ENCODE measurements around the gene LAMB1. TPM values are rescaled to one million over a fixed set of nuclear protein-coding genes. Genes with fewer than 3 reads are reported as not detected.

LAMB1 gene
- polyA plus RNA-seq, 1 experiment, result 204 TPM

DNA sequence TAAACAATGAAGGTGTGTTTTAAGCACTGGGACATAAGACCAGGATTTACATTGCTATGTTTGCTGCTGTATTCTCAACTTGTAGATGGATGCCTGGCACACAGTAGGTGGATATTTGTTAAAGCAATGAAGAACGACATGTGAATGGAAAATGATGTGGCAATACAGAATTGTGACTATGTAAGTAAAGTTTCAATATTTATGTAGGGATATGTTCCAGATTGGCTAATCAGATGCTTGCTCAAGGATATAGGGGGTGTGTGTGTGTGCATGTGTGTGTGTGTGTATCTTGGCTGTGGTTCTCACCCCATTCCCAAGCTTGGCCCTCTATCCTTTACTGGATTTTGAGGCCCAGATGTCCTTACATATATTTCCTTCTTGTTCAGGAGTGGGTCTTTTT, 42.7 kb upstream of the LAMB1 start:
- ChIA-PET POLR2A (no interaction called here), CTCF (interaction anchor here (0.6 kb wide), 1 partner anchor 19 kb away, joined by 3 read pairs; no protein-coding TSS in a partner anchor)
- DNase-seq (ENCODE audit: low read depth), result no peak
- H3K27me3 ChIP-seq (ENCODE audit: control insufficient read depth, insufficient read depth, low read length), result no peaks in the 10 kb centered on the region
- no peak overlapping the region for H3K4me3 ChIP-seq (ENCODE audit: low read depth, low read length)
- TF ChIP-seq, protein P1, sequence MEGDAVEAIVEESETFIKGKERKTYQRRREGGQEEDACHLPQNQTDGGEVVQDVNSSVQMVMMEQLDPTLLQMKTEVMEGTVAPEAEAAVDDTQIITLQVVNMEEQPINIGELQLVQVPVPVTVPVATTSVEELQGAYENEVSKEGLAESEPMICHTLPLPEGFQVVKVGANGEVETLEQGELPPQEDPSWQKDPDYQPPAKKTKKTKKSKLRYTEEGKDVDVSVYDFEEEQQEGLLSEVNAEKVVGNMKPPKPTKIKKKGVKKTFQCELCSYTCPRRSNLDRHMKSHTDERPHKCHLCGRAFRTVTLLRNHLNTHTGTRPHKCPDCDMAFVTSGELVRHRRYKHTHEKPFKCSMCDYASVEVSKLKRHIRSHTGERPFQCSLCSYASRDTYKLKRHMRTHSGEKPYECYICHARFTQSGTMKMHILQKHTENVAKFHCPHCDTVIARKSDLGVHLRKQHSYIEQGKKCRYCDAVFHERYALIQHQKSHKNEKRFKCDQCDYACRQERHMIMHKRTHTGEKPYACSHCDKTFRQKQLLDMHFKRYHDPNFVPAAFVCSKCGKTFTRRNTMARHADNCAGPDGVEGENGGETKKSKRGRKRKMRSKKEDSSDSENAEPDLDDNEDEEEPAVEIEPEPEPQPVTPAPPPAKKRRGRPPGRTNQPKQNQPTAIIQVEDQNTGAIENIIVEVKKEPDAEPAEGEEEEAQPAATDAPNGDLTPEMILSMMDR (IDR thresholded peaks at IDR 0.05; ENCODE audit: insufficient read depth, low read depth, low read length), result no peak
- H3K36me3 ChIP-seq (ENCODE audit: control insufficient read depth, insufficient read depth, low read length), result no peaks in the 10 kb centered on the region

DNA sequence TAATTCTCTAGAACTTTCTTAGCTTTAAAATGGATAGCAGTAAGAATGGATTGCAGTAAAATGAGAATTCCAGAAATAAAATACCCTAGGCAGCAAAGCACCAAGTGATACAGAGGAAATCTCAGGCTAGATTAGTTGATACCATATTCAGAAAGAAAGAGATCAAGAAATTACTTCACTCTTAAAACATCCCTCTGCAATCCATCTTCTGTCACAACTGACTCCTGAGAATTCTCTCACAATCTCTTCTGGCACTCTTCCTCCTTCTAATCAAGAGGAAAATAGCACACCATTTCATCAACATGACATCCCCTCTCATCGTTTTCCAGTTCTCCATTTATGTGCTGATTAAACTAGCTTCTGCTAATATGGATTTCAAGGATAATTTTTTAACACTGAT, 42.2 kb upstream of the LAMB1 start:
- DNase-seq (ENCODE audit: low read depth), result no peak
- Histone ChIP-seq H3K27me3 (ENCODE audit: control insufficient read depth, insufficient read depth, low read length) (no peaks in the 10 kb centered on the region), H3K36me3 (ENCODE audit: control insufficient read depth, insufficient read depth, low read length) (no peaks in the 10 kb centered on the region), H3K4me3 (ENCODE audit: low read depth, low read length) (no peak overlapping the region)
- CTCF ChIA-PET, result interaction anchor here (0.6 kb wide), 1 partner anchor 20 kb away, joined by 3 read pairs; no protein-coding TSS in a partner anchor
- TF ChIP-seq, protein P1 (IDR thresholded peaks at IDR 0.05; ENCODE audit: insufficient read depth, low read depth, low read length), result no peak
- POLR2A ChIA-PET, result no interaction called here

DNA sequence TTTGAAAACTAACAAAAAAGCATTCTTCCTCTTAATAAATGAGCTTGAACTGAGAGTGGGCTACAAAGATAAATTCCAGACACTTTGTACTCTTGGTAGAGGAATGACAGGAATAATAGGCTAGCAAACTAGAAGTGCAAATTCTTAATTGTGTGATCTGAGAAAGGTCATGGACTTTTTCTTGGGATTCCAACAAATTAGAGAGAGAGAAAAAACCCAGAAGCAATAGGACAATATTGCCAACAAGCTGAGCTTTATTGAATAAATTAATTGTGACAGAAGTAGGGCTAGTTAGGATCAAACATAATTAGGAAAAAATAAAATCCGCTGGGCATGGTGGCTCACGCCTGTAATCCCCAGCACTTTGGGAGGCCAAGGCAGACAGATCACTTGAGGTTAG, 41.4 kb upstream of the LAMB1 start:
- H3K27me3 ChIP-seq (ENCODE audit: control insufficient read depth, insufficient read depth, low read length), result no peaks in the 10 kb centered on the region
- CTCF ChIA-PET, result interaction anchor here (0.6 kb wide), 1 partner anchor 44 kb away, joined by 3 read pairs; no protein-coding TSS in a partner anchor
- H3K4me3 ChIP-seq (ENCODE audit: low read depth, low read length), result no peak overlapping the region
- no peak for DNase-seq (ENCODE audit: low read depth)
- POLR2A ChIA-PET, result no interaction called here
- TF ChIP-seq, protein P1 (IDR thresholded peaks at IDR 0.05; ENCODE audit: insufficient read depth, low read depth, low read length), result no peak
- no peaks in the 10 kb centered on the region for H3K36me3 ChIP-seq (ENCODE audit: control insufficient read depth, insufficient read depth, low read length)

DNA sequence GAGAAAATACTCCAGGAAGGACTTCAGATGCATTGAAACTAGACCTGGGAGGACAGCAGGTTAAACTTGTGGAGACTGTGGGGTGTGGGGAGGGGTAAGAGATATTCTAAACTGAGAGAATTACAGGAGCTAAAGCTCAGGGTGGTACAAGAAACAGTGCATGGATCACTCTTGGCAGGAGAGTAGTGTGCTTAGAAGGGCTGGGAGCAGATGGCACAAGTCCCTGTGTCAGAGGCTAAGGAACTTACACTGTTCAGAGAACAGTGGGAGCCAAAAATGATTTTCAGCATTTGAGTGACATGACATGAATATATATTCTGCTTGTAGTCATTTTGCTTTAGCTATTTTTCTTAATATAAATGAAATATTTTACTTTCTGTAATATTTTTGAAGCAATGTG, 36.0 kb upstream of the LAMB1 start:
- no peak for DNase-seq (ENCODE audit: low read depth)
- Histone ChIP-seq H3K27me3 (ENCODE audit: control insufficient read depth, insufficient read depth, low read length) (no peaks in the 10 kb centered on the region), H3K4me3 (ENCODE audit: low read depth, low read length) (no peak overlapping the region), H3K36me3 (ENCODE audit: control insufficient read depth, insufficient read depth, low read length) (no peaks in the 10 kb centered on the region)
- CTCF ChIA-PET, result interaction anchor here (0.8 to 1.6 kb wide), 3 partner anchors 17 to 71 kb away, joined by 3 to 4 read pairs (median 3); no protein-coding TSS in a partner anchor
- TF ChIP-seq, protein P1 (IDR thresholded peaks at IDR 0.05; ENCODE audit: insufficient read depth, low read depth, low read length), result no peak
- POLR2A ChIA-PET, result no interaction called here

DNA sequence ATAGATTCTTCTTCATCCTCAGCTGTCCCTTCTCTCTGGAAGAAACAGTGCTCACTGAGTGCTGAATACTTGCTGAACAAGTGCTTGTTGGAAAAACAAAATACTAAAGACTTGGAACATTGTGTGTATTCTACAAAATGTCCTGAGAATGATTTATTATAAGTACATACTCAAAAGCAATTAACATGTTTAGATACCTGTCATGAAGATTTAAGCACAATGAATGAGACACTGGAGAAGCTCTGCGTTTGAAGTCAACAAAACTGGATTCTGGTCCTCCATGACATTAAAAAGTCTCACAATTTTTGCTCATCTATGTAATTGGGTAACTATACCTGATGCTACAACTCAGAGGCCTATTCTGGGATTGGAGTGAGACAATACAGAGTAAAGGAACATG, 34.8 kb upstream of the LAMB1 start:
- Histone ChIP-seq H3K36me3 (ENCODE audit: control insufficient read depth, insufficient read depth, low read length) (no peaks in the 10 kb centered on the region), H3K27me3 (ENCODE audit: control insufficient read depth, insufficient read depth, low read length) (no peaks in the 10 kb centered on the region), H3K4me3 (ENCODE audit: low read depth, low read length) (no peak overlapping the region)
- ChIA-PET CTCF (interaction anchor here (1.6 kb wide), 1 partner anchor 21 kb away, joined by 4 read pairs; no protein-coding TSS in a partner anchor), POLR2A (no interaction called here)
- DNase-seq (ENCODE audit: low read depth), result no peak
- TF ChIP-seq, protein P1 (IDR thresholded peaks at IDR 0.05; ENCODE audit: insufficient read depth, low read depth, low read length), result no peak

Data from BJ (cell line).